ENCODE data around the gene SLC43A3. TPM values are rescaled to one million over a fixed set of nuclear protein-coding genes. Genes with fewer than 3 reads are reported as not detected.

The SLC43A3 gene
- total and polyA plus RNA-seq, 3 donors from 2014 or later, result 13.8 to 20.8 (median 13.9) TPM

- Histone ChIP-seq H3K36me3 (ENCODE audit: low read depth, missing control alignments) (no peaks in the 10 kb centered on the region), H3K27me3 (no peaks in the 10 kb centered on the region), H3K9me3 (no peaks in the 10 kb centered on the region), H3K4me3 (no peak overlapping the region), H3K27ac (no peak overlapping the region), H3K4me1 (no peaks in the 10 kb centered on the region)
- DNase-seq, result no peak
- intact Hi-C loops (cut with DNase I; ENCODE audit: low total_unique reads), result no loop called here
- TF ChIP-seq CTCF (IDR thresholded peaks at IDR 0.05) (no peak), POLR2A (IDR thresholded peaks at IDR 0.05) (no peak)
These were observed 56.0 kb downstream of the SLC43A3 start for GRCh38 chr11:57370941-57371340.

- TF ChIP-seq CTCF (IDR thresholded peaks at IDR 0.05) (no peak), POLR2A (IDR thresholded peaks at IDR 0.05) (no peak)
- 88 to 95% methylated on average over 7 of the region's 7 CpGs for WGBS, 2 donors
- H3K4me3 ChIP-seq, result no peak overlapping the region
- H3K27me3 ChIP-seq, result no peaks in the 10 kb centered on the region
- no peak overlapping the region for H3K27ac ChIP-seq
- H3K4me1 ChIP-seq, result no peaks in the 10 kb centered on the region
- no peaks in the 10 kb centered on the region for H3K9me3 ChIP-seq
- intact Hi-C loops (cut with DNase I; ENCODE audit: low total_unique reads), result no loop called here
- no peaks in the 10 kb centered on the region for H3K36me3 ChIP-seq (ENCODE audit: low read depth, missing control alignments)
- DNase-seq, result no peak
These were observed 56.7 kb downstream of the SLC43A3 start for GRCh38 chr11:57370251-57370650.

- intact Hi-C loops (cut with DNase I; ENCODE audit: low total_unique reads), result no loop called here
- H3K4me3 ChIP-seq, result no peak overlapping the region
- DNase-seq, result no peak
- no peaks in the 10 kb centered on the region for H3K27me3 ChIP-seq
- no peak overlapping the region for H3K27ac ChIP-seq
- no peaks in the 10 kb centered on the region for H3K4me1 ChIP-seq
- no peaks in the 10 kb centered on the region for H3K9me3 ChIP-seq
- H3K36me3 ChIP-seq (ENCODE audit: low read depth, missing control alignments), result no peaks in the 10 kb centered on the region
- 79 to 92% methylated on average over 5 of the region's 5 CpGs for WGBS, 2 donors
- no peak for TF ChIP-seq POLR2A (IDR thresholded peaks at IDR 0.05)
- no peak for TF ChIP-seq CTCF (IDR thresholded peaks at IDR 0.05)
These were observed 58.1 kb downstream of the SLC43A3 start for GRCh38 chr11:57368845-57369232.

GRCh38 chr11:57368106-57368844, 58.6 kb downstream of the SLC43A3 start:
- no peaks in the 10 kb centered on the region for H3K4me1 ChIP-seq
- H3K4me3 ChIP-seq, result no peak overlapping the region
- no peaks in the 10 kb centered on the region for H3K36me3 ChIP-seq (ENCODE audit: low read depth, missing control alignments)
- intact Hi-C loops (cut with DNase I; ENCODE audit: low total_unique reads), result no loop called here
- TF ChIP-seq CTCF (IDR thresholded peaks at IDR 0.05) (no peak), POLR2A (IDR thresholded peaks at IDR 0.05) (no peak)
- H3K9me3 ChIP-seq, result no peaks in the 10 kb centered on the region
- no peak for DNase-seq
- no peaks in the 10 kb centered on the region for H3K27me3 ChIP-seq
- H3K27ac ChIP-seq, result no peak overlapping the region
- WGBS, 2 donors, result 80 to 85% methylated on average over 5 to 19 of the region's 19 CpGs

All from testis (tissue), 3 donors.